Measurements from ENCODE around the gene FAM222A. TPM values are rescaled to one million over a fixed set of nuclear protein-coding genes. Genes with fewer than 3 reads are reported as not detected.

FAM222A gene
- polyA plus RNA-seq, 1 donor: 6.3 TPM

DNA sequence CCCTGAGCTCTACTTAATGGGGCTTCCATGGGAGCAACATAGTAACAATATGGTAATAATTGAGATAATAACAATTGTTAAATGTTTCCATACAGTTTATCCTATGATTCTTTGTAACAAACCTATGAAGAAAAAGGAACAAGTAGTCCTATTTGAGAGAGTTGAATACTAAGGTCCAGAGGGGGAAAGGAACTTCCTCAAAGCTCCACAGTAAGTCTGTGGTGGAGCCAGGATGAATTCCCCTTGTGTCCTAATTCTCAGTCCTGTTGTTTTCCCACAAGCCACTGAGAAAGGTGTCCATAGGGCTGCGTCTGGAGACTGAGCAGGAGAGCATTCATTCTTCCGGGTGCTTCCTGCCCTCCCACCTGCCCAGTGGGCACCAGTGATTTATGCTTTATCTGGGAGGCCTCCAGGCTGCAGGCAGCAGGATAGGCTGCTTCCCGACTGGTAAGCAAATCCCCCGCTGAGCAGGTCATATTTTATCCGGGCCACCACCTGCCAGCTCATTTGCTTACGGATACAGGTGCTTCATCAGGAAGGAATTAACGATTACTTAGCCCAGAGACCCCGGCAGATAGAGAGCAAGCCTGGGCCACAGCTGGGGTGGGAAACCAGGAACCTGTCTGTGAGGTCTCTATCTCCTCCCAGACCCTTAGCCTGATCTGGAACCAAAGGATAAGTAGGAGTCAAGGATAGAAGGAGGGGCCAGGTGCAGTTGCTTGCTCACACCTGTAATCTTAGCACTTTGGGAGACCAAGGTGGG is 33.9 kb upstream of the FAM222A start:
- H3K4me1 ChIP-seq (ENCODE audit: control insufficient read depth, insufficient read depth, low read length): peaks cover 25% of the 10 kb centered on the region

GRCh38 chr12:109680264-109681005 is 33.2 kb upstream of the FAM222A start:
- H3K9me3 ChIP-seq (ENCODE audit: control insufficient read depth, low read depth, low read length): no peaks in the 10 kb centered on the region
- no peak overlapping the region for H3K4me3 ChIP-seq (ENCODE audit: low read length)
- no peaks in the 10 kb centered on the region for H3K36me3 ChIP-seq (ENCODE audit: control insufficient read depth, insufficient read depth, low read length)
- peak in 1 of 2 donors; percentile 61 for DNase-seq
- no peaks in the 10 kb centered on the region for H3K27me3 ChIP-seq (ENCODE audit: control insufficient read depth, insufficient read depth, low read length)
- WGBS (ENCODE audit: insufficient coverage, low lambda C conversion rate): 100% methylated on average over 1 of the region's 4 CpGs
- peak overlapping the region; percentile 39 for H3K27ac ChIP-seq (ENCODE audit: low read length)
- H3K4me1 ChIP-seq (ENCODE audit: control insufficient read depth, insufficient read depth, low read length): peaks cover 25% of the 10 kb centered on the region

More for the DNA sequence above, 33.9 kb upstream of the FAM222A start:
- Histone ChIP-seq H3K4me3 (ENCODE audit: low read length) (no peak overlapping the region), H3K27me3 (ENCODE audit: control insufficient read depth, insufficient read depth, low read length) (no peaks in the 10 kb centered on the region), H3K36me3 (ENCODE audit: control insufficient read depth, insufficient read depth, low read length) (no peaks in the 10 kb centered on the region), H3K27ac (ENCODE audit: low read length) (peak overlapping the region; percentile 39), H3K9me3 (ENCODE audit: control insufficient read depth, low read depth, low read length) (no peaks in the 10 kb centered on the region)
- no CpG with 5 or more reads among the region's 8 CpGs for WGBS (ENCODE audit: insufficient coverage, low lambda C conversion rate)
- DNase-seq: peak in 1 of 2 donors; percentile 61

DNA sequence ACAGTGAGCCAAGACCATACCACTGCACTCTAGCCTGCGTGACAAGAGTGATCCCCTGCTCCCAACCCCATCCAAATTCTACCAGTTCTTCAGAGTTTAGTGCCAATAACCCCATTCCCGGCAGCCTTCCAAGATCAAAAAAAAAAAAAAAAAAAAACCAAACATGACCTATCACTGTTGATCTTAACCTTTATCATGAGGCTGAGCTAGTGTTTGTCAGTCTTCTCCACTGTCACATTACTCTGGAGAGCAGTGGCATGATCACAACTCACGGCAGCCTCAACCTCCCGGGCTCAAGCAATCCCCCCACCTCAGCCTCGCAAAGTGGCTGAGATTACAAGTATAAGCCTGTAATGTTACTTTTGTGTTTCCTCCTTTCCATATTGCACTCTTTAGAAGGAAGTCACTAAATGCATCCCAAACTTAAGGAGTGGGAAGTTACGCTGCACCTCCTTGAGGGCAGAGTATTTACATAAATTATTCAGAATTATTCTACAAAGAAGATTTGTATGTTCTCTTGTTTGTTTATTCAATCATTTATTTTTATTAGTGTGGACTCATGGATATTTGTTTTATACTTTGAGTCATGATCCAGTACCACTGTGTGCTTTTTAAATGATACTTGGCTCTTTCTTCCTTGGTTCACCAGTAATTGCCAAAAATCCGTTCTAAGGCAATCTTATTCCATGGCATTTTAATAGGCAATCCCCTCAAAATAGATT is 31.5 kb upstream of the FAM222A start:
- Histone ChIP-seq H3K27me3 (ENCODE audit: control insufficient read depth, insufficient read depth, low read length) (no peaks in the 10 kb centered on the region), H3K27ac (ENCODE audit: low read length) (no peak overlapping the region), H3K9me3 (ENCODE audit: control insufficient read depth, low read depth, low read length) (no peaks in the 10 kb centered on the region), H3K36me3 (ENCODE audit: control insufficient read depth, insufficient read depth, low read length) (no peaks in the 10 kb centered on the region), H3K4me1 (ENCODE audit: control insufficient read depth, insufficient read depth, low read length) (peaks cover 25% of the 10 kb centered on the region), H3K4me3 (ENCODE audit: low read length) (no peak overlapping the region)
- WGBS (ENCODE audit: insufficient coverage, low lambda C conversion rate): no CpG with 5 or more reads among the region's 7 CpGs
- DNase-seq: no peak

- peaks cover 25% of the 10 kb centered on the region for H3K4me1 ChIP-seq (ENCODE audit: control insufficient read depth, insufficient read depth, low read length)
- no peaks in the 10 kb centered on the region for H3K27me3 ChIP-seq (ENCODE audit: control insufficient read depth, insufficient read depth, low read length)
- no peaks in the 10 kb centered on the region for H3K9me3 ChIP-seq (ENCODE audit: control insufficient read depth, low read depth, low read length)
- no peak for DNase-seq
- no peak overlapping the region for H3K27ac ChIP-seq (ENCODE audit: low read length)
- H3K36me3 ChIP-seq (ENCODE audit: control insufficient read depth, insufficient read depth, low read length): no peaks in the 10 kb centered on the region
- no peak overlapping the region for H3K4me3 ChIP-seq (ENCODE audit: low read length)
- WGBS (ENCODE audit: insufficient coverage, low lambda C conversion rate): 100% methylated on average over 1 of the region's 1 CpG
Observed at GRCh38 chr12:109682708-109683060, 30.9 kb upstream of the FAM222A start.

GRCh38 chr12:109683316-109683715 is 30.3 kb upstream of the FAM222A start:
- no peaks in the 10 kb centered on the region for H3K9me3 ChIP-seq (ENCODE audit: control insufficient read depth, low read depth, low read length)
- H3K4me3 ChIP-seq (ENCODE audit: low read length): no peak overlapping the region
- H3K36me3 ChIP-seq (ENCODE audit: control insufficient read depth, insufficient read depth, low read length): no peaks in the 10 kb centered on the region
- DNase-seq: no peak
- peaks cover 24% of the 10 kb centered on the region for H3K4me1 ChIP-seq (ENCODE audit: control insufficient read depth, insufficient read depth, low read length)
- H3K27me3 ChIP-seq (ENCODE audit: control insufficient read depth, insufficient read depth, low read length): no peaks in the 10 kb centered on the region
- no peak overlapping the region for H3K27ac ChIP-seq (ENCODE audit: low read length)

DNA sequence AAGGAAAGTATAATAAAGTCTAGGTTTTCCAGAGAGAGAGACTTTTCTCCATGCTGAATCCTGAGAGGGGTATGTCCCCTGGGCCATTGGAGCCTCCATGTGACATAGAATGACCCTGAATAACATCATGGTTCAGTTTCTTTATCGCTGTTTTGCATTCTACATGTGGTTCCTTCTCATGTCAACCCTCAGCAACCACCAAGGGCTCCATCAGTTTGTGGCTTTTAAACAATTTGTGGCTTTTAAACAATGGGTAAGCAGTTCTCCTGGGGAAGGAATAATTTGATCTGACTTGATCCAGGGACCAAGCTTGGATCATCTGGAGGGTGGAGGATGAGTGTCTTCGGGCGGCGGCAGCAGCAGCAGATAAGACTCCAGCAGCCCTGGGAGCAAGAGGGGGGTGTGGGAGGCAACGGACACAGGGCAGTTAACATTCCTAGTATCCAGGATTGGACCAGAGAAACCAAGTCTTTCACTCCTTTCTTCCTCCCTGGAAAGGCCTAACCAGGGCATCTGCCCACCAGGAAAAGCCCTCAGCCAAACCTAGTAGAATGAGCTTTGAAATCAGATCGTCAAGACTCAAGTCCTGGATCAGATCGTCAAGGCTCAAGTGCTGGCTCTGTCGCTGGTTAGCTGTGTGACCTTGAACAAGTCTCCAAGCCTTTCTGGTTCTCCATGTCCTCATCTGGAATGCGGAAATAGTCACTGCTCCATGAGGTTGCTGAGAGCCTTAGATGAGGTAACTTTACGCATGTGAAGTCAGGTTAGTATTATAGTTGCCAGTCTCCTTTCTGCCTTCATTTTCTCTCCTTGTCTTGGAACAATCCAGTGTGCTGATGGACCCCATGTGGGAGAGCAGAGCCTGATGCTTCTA is 27.8 kb upstream of the FAM222A start:
- H3K4me1 ChIP-seq (ENCODE audit: control insufficient read depth, insufficient read depth, low read length): peaks cover under 1% of the 10 kb centered on the region
- WGBS (ENCODE audit: insufficient coverage, low lambda C conversion rate): no CpG with 5 or more reads among the region's 10 CpGs
- H3K27ac ChIP-seq (ENCODE audit: low read length): no peak overlapping the region

GRCh38 chr12:109686523-109686922 is 27.1 kb upstream of the FAM222A start:
- no peak overlapping the region for H3K4me3 ChIP-seq (ENCODE audit: low read length)
- no peak overlapping the region for H3K27ac ChIP-seq (ENCODE audit: low read length)
- no peaks in the 10 kb centered on the region for H3K36me3 ChIP-seq (ENCODE audit: control insufficient read depth, insufficient read depth, low read length)
- no peaks in the 10 kb centered on the region for H3K27me3 ChIP-seq (ENCODE audit: control insufficient read depth, insufficient read depth, low read length)
- no peaks in the 10 kb centered on the region for H3K9me3 ChIP-seq (ENCODE audit: control insufficient read depth, low read depth, low read length)
- no CpG with 5 or more reads among the region's 7 CpGs for WGBS (ENCODE audit: insufficient coverage, low lambda C conversion rate)
- no peaks in the 10 kb centered on the region for H3K4me1 ChIP-seq (ENCODE audit: control insufficient read depth, insufficient read depth, low read length)
- no peak for DNase-seq

More for the DNA sequence above, 27.8 kb upstream of the FAM222A start:
- H3K36me3 ChIP-seq (ENCODE audit: control insufficient read depth, insufficient read depth, low read length): no peaks in the 10 kb centered on the region
- no peaks in the 10 kb centered on the region for H3K9me3 ChIP-seq (ENCODE audit: control insufficient read depth, low read depth, low read length)
- DNase-seq: no peak
- no peak overlapping the region for H3K4me3 ChIP-seq (ENCODE audit: low read length)
- no peaks in the 10 kb centered on the region for H3K27me3 ChIP-seq (ENCODE audit: control insufficient read depth, insufficient read depth, low read length)

- no CpG with 5 or more reads among the region's 6 CpGs for WGBS (ENCODE audit: insufficient coverage, low lambda C conversion rate)
- no peaks in the 10 kb centered on the region for H3K9me3 ChIP-seq (ENCODE audit: control insufficient read depth, low read depth, low read length)
- no peaks in the 10 kb centered on the region for H3K27me3 ChIP-seq (ENCODE audit: control insufficient read depth, insufficient read depth, low read length)
- no peak overlapping the region for H3K4me3 ChIP-seq (ENCODE audit: low read length)
- H3K4me1 ChIP-seq (ENCODE audit: control insufficient read depth, insufficient read depth, low read length): no peaks in the 10 kb centered on the region
- DNase-seq: no peak
- H3K27ac ChIP-seq (ENCODE audit: low read length): no peak overlapping the region
- H3K36me3 ChIP-seq (ENCODE audit: control insufficient read depth, insufficient read depth, low read length): no peaks in the 10 kb centered on the region
Observed at GRCh38 chr12:109687250-109687649, 26.4 kb upstream of the FAM222A start.

GRCh38 chr12:109689426-109689825 is 24.2 kb upstream of the FAM222A start:
- Histone ChIP-seq H3K27me3 (ENCODE audit: control insufficient read depth, insufficient read depth, low read length) (no peaks in the 10 kb centered on the region), H3K4me3 (ENCODE audit: low read length) (no peak overlapping the region), H3K27ac (ENCODE audit: low read length) (no peak overlapping the region), H3K36me3 (ENCODE audit: control insufficient read depth, insufficient read depth, low read length) (no peaks in the 10 kb centered on the region), H3K9me3 (ENCODE audit: control insufficient read depth, low read depth, low read length) (no peaks in the 10 kb centered on the region), H3K4me1 (ENCODE audit: control insufficient read depth, insufficient read depth, low read length) (no peaks in the 10 kb centered on the region)
- 100% methylated on average over 2 of the region's 3 CpGs for WGBS (ENCODE audit: insufficient coverage, low lambda C conversion rate)
- no peak for DNase-seq

DNA sequence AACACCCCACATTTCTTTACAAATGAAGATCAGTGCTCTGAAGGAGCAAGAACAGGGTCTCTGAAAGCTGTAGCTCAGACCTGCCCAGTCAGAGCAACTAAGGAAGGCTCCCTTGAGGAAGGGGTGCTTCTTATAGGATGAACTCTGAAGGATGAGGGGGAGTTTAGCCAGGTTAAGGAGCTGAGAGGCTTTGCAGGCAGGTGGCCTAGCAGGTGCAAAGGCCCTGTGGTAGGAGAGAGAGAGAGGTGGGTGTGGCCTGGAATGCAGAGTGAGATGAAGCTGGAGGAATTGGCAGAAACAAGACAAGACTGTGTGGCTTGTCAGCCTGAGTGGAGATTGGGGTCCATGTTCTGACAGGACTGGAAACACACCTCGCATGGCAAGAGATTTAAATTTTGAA is 20.5 kb upstream of the FAM222A start:
- no peak for DNase-seq
- H3K27ac ChIP-seq (ENCODE audit: low read length): no peak overlapping the region
- no CpG with 5 or more reads among the region's 1 CpG for WGBS (ENCODE audit: insufficient coverage, low lambda C conversion rate)
- H3K27me3 ChIP-seq (ENCODE audit: control insufficient read depth, insufficient read depth, low read length): no peaks in the 10 kb centered on the region
- no peaks in the 10 kb centered on the region for H3K36me3 ChIP-seq (ENCODE audit: control insufficient read depth, insufficient read depth, low read length)
- no peak overlapping the region for H3K4me3 ChIP-seq (ENCODE audit: low read length)
- H3K4me1 ChIP-seq (ENCODE audit: control insufficient read depth, insufficient read depth, low read length): peaks cover 7% of the 10 kb centered on the region
- H3K9me3 ChIP-seq (ENCODE audit: control insufficient read depth, low read depth, low read length): no peaks in the 10 kb centered on the region
